ENCODE measurements around the gene NOS1.

NOS1 gene

DNA sequence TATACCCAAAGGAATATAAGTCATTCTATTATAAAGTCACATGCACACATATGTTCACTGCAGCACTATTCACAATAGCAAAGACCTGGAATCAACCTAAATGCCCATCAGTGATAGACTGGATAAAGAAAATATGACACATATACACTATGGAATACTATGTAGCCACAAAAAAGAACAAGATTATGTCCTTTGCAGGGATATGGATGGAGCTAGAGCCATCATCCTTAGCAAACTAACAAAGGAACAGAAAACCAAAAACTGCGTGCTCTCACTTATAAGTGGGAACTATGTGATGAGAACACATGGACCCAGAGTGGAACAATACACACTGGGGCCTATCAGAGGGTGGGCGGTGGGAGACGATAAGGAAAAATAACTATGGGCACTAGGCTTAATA, 192.4 kb downstream of the NOS1 start:
- ChIA-PET CTCF (interaction anchor here (0.6 kb wide), 1 partner anchor 238 kb away, joined by 3 read pairs; no protein-coding TSS in a partner anchor), POLR2A (ENCODE audit: low non-redundant PET) (no interaction called here)
- DNase-seq (ENCODE audit: low spot score): no peak
- TF ChIP-seq, protein P1, sequence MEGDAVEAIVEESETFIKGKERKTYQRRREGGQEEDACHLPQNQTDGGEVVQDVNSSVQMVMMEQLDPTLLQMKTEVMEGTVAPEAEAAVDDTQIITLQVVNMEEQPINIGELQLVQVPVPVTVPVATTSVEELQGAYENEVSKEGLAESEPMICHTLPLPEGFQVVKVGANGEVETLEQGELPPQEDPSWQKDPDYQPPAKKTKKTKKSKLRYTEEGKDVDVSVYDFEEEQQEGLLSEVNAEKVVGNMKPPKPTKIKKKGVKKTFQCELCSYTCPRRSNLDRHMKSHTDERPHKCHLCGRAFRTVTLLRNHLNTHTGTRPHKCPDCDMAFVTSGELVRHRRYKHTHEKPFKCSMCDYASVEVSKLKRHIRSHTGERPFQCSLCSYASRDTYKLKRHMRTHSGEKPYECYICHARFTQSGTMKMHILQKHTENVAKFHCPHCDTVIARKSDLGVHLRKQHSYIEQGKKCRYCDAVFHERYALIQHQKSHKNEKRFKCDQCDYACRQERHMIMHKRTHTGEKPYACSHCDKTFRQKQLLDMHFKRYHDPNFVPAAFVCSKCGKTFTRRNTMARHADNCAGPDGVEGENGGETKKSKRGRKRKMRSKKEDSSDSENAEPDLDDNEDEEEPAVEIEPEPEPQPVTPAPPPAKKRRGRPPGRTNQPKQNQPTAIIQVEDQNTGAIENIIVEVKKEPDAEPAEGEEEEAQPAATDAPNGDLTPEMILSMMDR (conservative IDR thresholded peaks at IDR 0.05; ENCODE audit: low read depth): no peak
- H3K27ac ChIP-seq: no peak overlapping the region

DNA sequence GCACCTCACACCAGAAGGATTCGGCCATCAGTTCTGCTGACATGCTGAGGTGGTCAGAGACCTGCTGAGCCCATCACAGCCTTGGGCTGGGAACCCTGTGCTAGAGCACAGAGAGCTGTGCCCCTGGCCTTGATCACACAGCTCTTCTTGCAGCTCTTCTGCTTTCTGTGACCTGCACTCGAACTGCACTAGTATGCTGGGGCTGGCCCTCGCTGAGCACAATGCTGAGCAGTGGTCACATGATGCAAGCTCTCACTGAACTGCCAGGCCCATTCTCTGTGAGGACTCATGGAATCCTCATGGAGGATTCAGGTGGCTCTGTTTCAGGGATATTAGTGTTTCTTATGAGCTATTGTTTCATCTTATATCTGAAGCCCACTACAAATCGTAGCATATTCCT, 193.7 kb downstream of the NOS1 start:
- TF ChIP-seq, protein P1 (conservative IDR thresholded peaks at IDR 0.05; ENCODE audit: low read depth): no peak
- ChIA-PET CTCF (no interaction called here), POLR2A (ENCODE audit: low non-redundant PET) (no interaction called here)
- DNase-seq (ENCODE audit: low spot score): no peak
- H3K27ac ChIP-seq: no peak overlapping the region

- ChIA-PET CTCF (no interaction called here), POLR2A (ENCODE audit: low non-redundant PET) (no interaction called here)
- DNase-seq (ENCODE audit: low spot score): no peak
- TF ChIP-seq, protein P1 (conservative IDR thresholded peaks at IDR 0.05; ENCODE audit: low read depth): no peak
- H3K27ac ChIP-seq: no peak overlapping the region
Measured at GRCh38 chr12:117166107-117166506, 195.3 kb downstream of the NOS1 start.

DNA sequence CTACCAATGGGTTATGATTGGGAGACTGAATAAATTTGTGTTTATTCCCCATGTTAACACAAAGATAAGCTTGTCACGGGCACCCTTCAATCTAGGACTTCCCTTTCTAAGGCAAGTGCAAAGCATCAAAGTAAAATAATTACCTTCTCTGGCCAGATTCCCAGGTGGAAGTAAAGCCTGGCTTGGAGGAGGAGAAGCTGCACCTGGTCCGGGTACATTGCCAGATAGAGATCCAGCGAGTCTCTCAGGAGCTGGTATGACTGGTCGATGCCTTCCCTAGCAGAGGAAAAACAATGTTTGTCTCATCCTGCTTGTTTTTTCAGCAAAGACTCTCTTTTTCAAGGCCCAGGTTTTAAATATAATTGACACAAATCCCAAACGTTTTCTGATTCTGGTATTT, 196.1 kb downstream of the NOS1 start:
- CTCF ChIA-PET: interaction anchor here (0.6 kb wide), 1 partner anchor 1109 kb away, joined by 3 read pairs; no protein-coding TSS in a partner anchor
- POLR2A ChIA-PET (ENCODE audit: low non-redundant PET): no interaction called here

DNA sequence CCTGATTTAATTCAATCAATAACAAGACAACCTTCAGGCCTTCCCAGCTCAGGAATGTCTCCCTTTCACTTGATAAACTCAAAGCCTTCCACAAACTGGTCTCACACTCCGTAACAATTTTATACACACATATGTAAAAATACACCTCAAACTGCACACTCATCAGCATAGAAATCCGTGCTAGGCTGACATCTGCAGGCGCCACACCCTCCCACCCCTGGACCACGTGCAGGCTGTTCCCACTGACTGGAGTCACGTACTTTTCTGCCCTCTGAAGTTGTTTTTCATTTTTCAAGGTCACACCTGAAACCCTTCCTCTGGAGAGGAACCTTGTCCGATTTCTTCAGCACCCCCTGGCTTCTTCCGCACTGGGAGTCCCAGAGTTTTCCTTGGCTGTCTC, 198.8 kb downstream of the NOS1 start:
- no peak overlapping the region for H3K27ac ChIP-seq
- TF ChIP-seq, protein P1 (conservative IDR thresholded peaks at IDR 0.05; ENCODE audit: low read depth): no peak
- ChIA-PET POLR2A (ENCODE audit: low non-redundant PET) (no interaction called here), CTCF (no interaction called here)
- no peak for DNase-seq (ENCODE audit: low spot score)

More for the DNA sequence above, 196.1 kb downstream of the NOS1 start:
- TF ChIP-seq, protein P1 (conservative IDR thresholded peaks at IDR 0.05; ENCODE audit: low read depth): no peak
- no peak for DNase-seq (ENCODE audit: low spot score)
- no peak overlapping the region for H3K27ac ChIP-seq

- CTCF ChIA-PET: no interaction called here
Measured at GRCh38 chr12:117162167-117162539, 199.3 kb downstream of the NOS1 start.

More at GRCh38 chr12:117162167-117162539, 199.3 kb downstream of the NOS1 start:
- POLR2A ChIA-PET (ENCODE audit: low non-redundant PET): no interaction called here
- TF ChIP-seq, protein P1 (conservative IDR thresholded peaks at IDR 0.05; ENCODE audit: low read depth): no peak
- no peak for DNase-seq (ENCODE audit: low spot score)
- no peak overlapping the region for H3K27ac ChIP-seq

Measured in RWPE1 (cell line).